ENCODE results near the gene PBX4.

PBX4 gene

GRCh38 chr19:19651076-19651475, 32.6 kb upstream of the PBX4 start:
- Histone ChIP-seq H3K9me3 (ENCODE audit: insufficient read depth, low read length) (no peaks in the 10 kb centered on the region), H4K20me1 (ENCODE audit: low read depth, low read length) (no peaks in the 10 kb centered on the region), H3K4me2 (ENCODE audit: low read depth, low read length, poor library complexity, severe bottlenecking) (no peak overlapping the region), H3K9me2 (replicated peaks; ENCODE audit: insufficient read depth, low read length) (no peaks in the 10 kb centered on the region), H3K27me3 (ENCODE audit: low read length) (no peaks in the 10 kb centered on the region), H3K9ac (ENCODE audit: low read length) (no peak overlapping the region), H3K36me3 (ENCODE audit: low read length) (0 out of 2 replicates have a peak, but pooled peaks cover 3% of the 10 kb centered on the region), H3K79me2 (ENCODE audit: insufficient read depth, low read length) (no peaks in the 10 kb centered on the region), H3K4me3 (ENCODE audit: insufficient read depth, low read length, poor library complexity, severe bottlenecking) (no peak overlapping the region), H2AFZ (ENCODE audit: low read depth, low read length, severe bottlenecking) (no peak overlapping the region), H3K27ac (ENCODE audit: low read depth, low read length) (no peak overlapping the region), H3F3A (ENCODE audit: insufficient read depth) (no peaks in the 10 kb centered on the region)
- TF ChIP-seq EZH2phosphoT487 (conservative IDR thresholded peaks at IDR 0.05; ENCODE audit: low read length) (no peak), CTCF (IDR thresholded peaks at IDR 0.05; ENCODE audit: insufficient read depth, low read length, poor library complexity, severe bottlenecking) (no peak)

- Histone ChIP-seq H3F3A (ENCODE audit: insufficient read depth) (no peaks in the 10 kb centered on the region), H3K27me3 (ENCODE audit: low read length) (no peaks in the 10 kb centered on the region), H3K4me3 (ENCODE audit: insufficient read depth, low read length, poor library complexity, severe bottlenecking) (no peak overlapping the region), H3K79me2 (ENCODE audit: insufficient read depth, low read length) (no peaks in the 10 kb centered on the region), H3K9ac (ENCODE audit: low read length) (no peak overlapping the region), H4K20me1 (ENCODE audit: low read depth, low read length) (no peaks in the 10 kb centered on the region), H2AFZ (ENCODE audit: low read depth, low read length, severe bottlenecking) (no peak overlapping the region), H3K9me2 (replicated peaks; ENCODE audit: insufficient read depth, low read length) (no peaks in the 10 kb centered on the region), H3K9me3 (ENCODE audit: insufficient read depth, low read length) (no peaks in the 10 kb centered on the region), H3K4me2 (ENCODE audit: low read depth, low read length, poor library complexity, severe bottlenecking) (no peak overlapping the region), H3K36me3 (ENCODE audit: low read length) (0 out of 2 replicates have a peak, but pooled peaks cover 3% of the 10 kb centered on the region), H3K27ac (ENCODE audit: low read depth, low read length) (no peak overlapping the region)
- TF ChIP-seq EZH2phosphoT487 (conservative IDR thresholded peaks at IDR 0.05; ENCODE audit: low read length) = no peak
- TF ChIP-seq CTCF (IDR thresholded peaks at IDR 0.05; ENCODE audit: insufficient read depth, low read length, poor library complexity, severe bottlenecking) = no peak
Measured at GRCh38 chr19:19650331-19650730, 31.8 kb upstream of the PBX4 start.

DNA sequence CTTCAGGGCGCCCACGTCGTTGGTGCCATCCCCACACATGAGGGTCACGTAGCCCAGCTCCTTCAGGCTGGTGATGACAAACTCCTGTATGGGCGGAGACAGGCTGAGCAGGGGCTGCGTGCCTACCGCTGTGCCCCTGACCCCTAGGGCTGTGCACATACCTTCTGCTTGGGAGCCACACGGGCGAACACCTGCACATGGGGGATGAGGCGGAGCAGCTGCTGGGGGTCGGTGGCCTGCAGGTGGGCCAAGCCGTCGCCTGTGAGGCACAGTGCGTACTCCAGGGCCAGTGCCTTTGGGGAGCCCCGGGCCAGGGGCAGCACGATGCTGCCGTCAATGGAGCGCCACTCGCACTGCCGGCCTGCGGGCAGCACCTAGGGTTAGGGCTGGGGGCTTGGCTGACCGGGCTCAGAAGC, 31.1 kb upstream of the PBX4 start:
- no peak overlapping the region for H3K4me2 ChIP-seq (ENCODE audit: low read depth, low read length, poor library complexity, severe bottlenecking)
- no peaks in the 10 kb centered on the region for H3K27me3 ChIP-seq (ENCODE audit: low read length)
- H3K27ac ChIP-seq (ENCODE audit: low read depth, low read length) = no peak overlapping the region
- TF ChIP-seq EZH2phosphoT487 (conservative IDR thresholded peaks at IDR 0.05; ENCODE audit: low read length) (no peak), CTCF (IDR thresholded peaks at IDR 0.05; ENCODE audit: insufficient read depth, low read length, poor library complexity, severe bottlenecking) (no peak)
- H3K36me3 ChIP-seq (ENCODE audit: low read length) = 0 out of 2 replicates have a peak, but pooled peaks cover 3% of the 10 kb centered on the region
- H3F3A ChIP-seq (ENCODE audit: insufficient read depth) = no peaks in the 10 kb centered on the region
- H2AFZ ChIP-seq (ENCODE audit: low read depth, low read length, severe bottlenecking) = no peak overlapping the region
- no peaks in the 10 kb centered on the region for H3K79me2 ChIP-seq (ENCODE audit: insufficient read depth, low read length)
- H3K4me3 ChIP-seq (ENCODE audit: insufficient read depth, low read length, poor library complexity, severe bottlenecking) = no peak overlapping the region
- H3K9me2 ChIP-seq (replicated peaks; ENCODE audit: insufficient read depth, low read length) = no peaks in the 10 kb centered on the region
- no peak overlapping the region for H3K9ac ChIP-seq (ENCODE audit: low read length)
- no peaks in the 10 kb centered on the region for H3K9me3 ChIP-seq (ENCODE audit: insufficient read depth, low read length)
- H4K20me1 ChIP-seq (ENCODE audit: low read depth, low read length) = no peaks in the 10 kb centered on the region
